ENCODE data around the gene DNAJC25.

DNAJC25 gene

GRCh38 chr9:111674319-111674718 lies 43.2 kb downstream of the DNAJC25 start:
- no peak for DNase-seq

- no peak for DNase-seq
Observed at GRCh38 chr9:111676116-111676515, 45.0 kb downstream of the DNAJC25 start.

GRCh38 chr9:111678293-111678692 lies 47.2 kb downstream of the DNAJC25 start:
- no peak for DNase-seq

- DNase-seq: no peak
Observed at GRCh38 chr9:111679199-111679598, 48.1 kb downstream of the DNAJC25 start.

- DNase-seq: no peak
Observed at GRCh38 chr9:111683392-111683791, 52.3 kb downstream of the DNAJC25 start.

- peak in 1 of 2 donors; percentile 4 for DNase-seq
Observed at GRCh38 chr9:111691672-111692329, 60.7 kb downstream of the DNAJC25 start.

GRCh38 chr9:111696796-111697195 lies 65.7 kb downstream of the DNAJC25 start:
- DNase-seq: no peak

GRCh38 chr9:111700776-111701175 lies 69.6 kb downstream of the DNAJC25 start:
- peak in 1 of 2 donors; percentile 42 for DNase-seq
